Measurements from ENCODE around the gene RAD51B.
A peak's percentile ranks its signal among the peaks of the same experiment; 100 is the strongest.

- TF ChIP-seq CTCF (IDR thresholded peaks at IDR 0.05) (peak in 1 of 5 experiments; percentile 17), POLR2A (IDR thresholded peaks at IDR 0.05) (no peak), EP300 (IDR thresholded peaks at IDR 0.05; ENCODE audit: low read depth) (peak; percentile 84)
Measured at GRCh38 chr14:68193970-68194681, 374.5 kb downstream of the RAD51B start.
